Astrocyte of the hippocampus (primary cell): ENCODE measurements around the gene INPP4B.

Source experiments
- DNase-seq: peaks from one replicate; pipeline ENCODE4 v3.0.0; 2011; ENCODE audit warnings: low read depth, low spot score

INPP4B gene

GRCh38 chr4:142150483-142150882 lies 695.6 kb downstream of the INPP4B start:
- DNase-seq: no peak

- no peak for DNase-seq
Measured at GRCh38 chr4:142144813-142145212, 701.3 kb downstream of the INPP4B start.

GRCh38 chr4:142142366-142143054 lies 703.6 kb downstream of the INPP4B start:
- DNase-seq: no peak

- DNase-seq: no peak
Measured at GRCh38 chr4:142141224-142141623, 704.9 kb downstream of the INPP4B start.

GRCh38 chr4:142130666-142131065 lies 715.4 kb downstream of the INPP4B start:
- peak; percentile 9 for DNase-seq

- DNase-seq: no peak
Measured at GRCh38 chr4:142129931-142130330, 716.2 kb downstream of the INPP4B start.

GRCh38 chr4:142129473-142129872 lies 716.6 kb downstream of the INPP4B start:
- DNase-seq: no peak

- DNase-seq: peak; percentile 74
Measured at GRCh38 chr4:142128529-142128928, 717.6 kb downstream of the INPP4B start.

GRCh38 chr4:142126890-142127497 lies 719.1 kb downstream of the INPP4B start:
- DNase-seq: peak; percentile 86

- no peak for DNase-seq
Measured at GRCh38 chr4:142124874-142125273, 721.2 kb downstream of the INPP4B start.

- DNase-seq: no peak
Measured at GRCh38 chr4:142121448-142122350, 724.4 kb downstream of the INPP4B start.

- no peak for DNase-seq
Measured at GRCh38 chr4:142120921-142121320, 725.2 kb downstream of the INPP4B start.

GRCh38 chr4:142112451-142112850 lies 733.6 kb downstream of the INPP4B start:
- DNase-seq: no peak

- DNase-seq: no peak
Measured at GRCh38 chr4:142110136-142110535, 736.0 kb downstream of the INPP4B start.

GRCh38 chr4:142104041-142104440 lies 742.1 kb downstream of the INPP4B start:
- DNase-seq: no peak

- DNase-seq: no peak
Measured at GRCh38 chr4:142101401-142101800, 744.7 kb downstream of the INPP4B start.

- DNase-seq: no peak
Measured at GRCh38 chr4:142100941-142101340, 745.2 kb downstream of the INPP4B start.

- DNase-seq: no peak
Measured at GRCh38 chr4:142098900-142099545, 747.1 kb downstream of the INPP4B start.

- DNase-seq: no peak
Measured at GRCh38 chr4:142098380-142098779, 747.7 kb downstream of the INPP4B start.

- DNase-seq: no peak
Measured at GRCh38 chr4:142097015-142097414, 749.1 kb downstream of the INPP4B start.

- DNase-seq: peak; percentile 95
Measured at GRCh38 chr4:142095886-142096605, 750.1 kb downstream of the INPP4B start.
